GM23338 (cell line): ENCODE results near the gene WDR37. TPM values are rescaled to one million over a fixed set of nuclear protein-coding genes. Genes with fewer than 3 reads are reported as not detected.

Experiments
- ATAC-seq: fragments of 200-7000 bp; cut with Tn5 transposase; 3 replicates; pipeline ENCODE4 v1.9.1; 2020
- DNase-seq: peaks from one replicate; pipeline ENCODE4 v3.0.0-alpha.2; 2015; ENCODE audit warnings: low spot score
- H2AFZ ChIP-seq: fragments of 200-600 bp; sonication (generic); 2 replicates; pipeline ENCODE4 v1.8.0; 2016; ENCODE audit warnings: antibody characterized with exemption, mild to moderate bottlenecking, moderate library complexity
- H3F3A ChIP-seq: fragments of 200-600 bp; sonication (generic); replicated peaks from 2 replicates; pipeline ENCODE4 v1.8.0; 2017; ENCODE audit warnings: antibody characterized with exemption, mixed run types, low read depth
- H3K27ac ChIP-seq: fragments of 200-600 bp; sonication (generic); 2 replicates; pipeline ENCODE4 v1.6.1; 2016; ENCODE audit warnings: low read depth
- H3K27me3 ChIP-seq: fragments of 200-600 bp; sonication (generic); 2 replicates; pipeline ENCODE4 v1.8.0; 2016; ENCODE audit warnings: mild to moderate bottlenecking, mixed run types, moderate library complexity; ENCODE audit not compliant: insufficient read depth
- H3K36me3 ChIP-seq: fragments of 200-600 bp; sonication (generic); 2 replicates; pipeline ENCODE4 v1.8.0; 2016; ENCODE audit warnings: mild to moderate bottlenecking; ENCODE audit not compliant: insufficient read depth
- H3K4me1 ChIP-seq: fragments of 200-600 bp; sonication (generic); 2 replicates; pipeline ENCODE4 v1.8.0; 2016; ENCODE audit warnings: mild to moderate bottlenecking, moderate library complexity; ENCODE audit not compliant: insufficient read depth
- H3K4me2 ChIP-seq: fragments of 200-600 bp; sonication (generic); 2 replicates; pipeline ENCODE4 v1.7.1; 2017; ENCODE audit warnings: mixed run types
- H3K4me3 ChIP-seq: fragments of 200-600 bp; sonication (generic); 2 replicates; pipeline ENCODE4 v1.6.1; 2016; ENCODE audit warnings: mixed run types
- H3K79me2 ChIP-seq: fragments of 200-600 bp; sonication (generic); replicated peaks from 2 replicates; pipeline ENCODE4 v1.8.0; 2017; ENCODE audit warnings: mild to moderate bottlenecking; ENCODE audit not compliant: insufficient read depth
- H3K9me2 ChIP-seq: fragments of 200-600 bp; sonication (generic); 2 replicates; pipeline ENCODE4 v1.8.0; 2017; ENCODE audit not compliant: insufficient read depth
- H4K20me1 ChIP-seq: fragments of 200-600 bp; sonication (generic); replicated peaks from 2 replicates; pipeline ENCODE4 v1.8.0; 2017; ENCODE audit warnings: mild to moderate bottlenecking; ENCODE audit not compliant: insufficient read depth
- H3K27ac Mint-ChIP-seq: 2 replicates; pipeline ENCODE4 v1.8.0; 2020; ENCODE audit warnings: inconsistent platforms, mild to moderate bottlenecking, moderate library complexity, mixed read lengths
- H3K27me3 Mint-ChIP-seq: 3 replicates; pipeline ENCODE4 v1.8.0; 2022; ENCODE audit warnings: low read depth, mild to moderate bottlenecking, moderate library complexity, mixed read lengths, inconsistent platforms; ENCODE audit not compliant: insufficient read depth, poor library complexity
- H3K36me3 Mint-ChIP-seq: 3 replicates; pipeline ENCODE4 v1.8.0; 2021; ENCODE audit warnings: low read depth, mild to moderate bottlenecking, inconsistent platforms, moderate library complexity, mixed read lengths
- H3K4me1 Mint-ChIP-seq: 3 replicates; pipeline ENCODE4 v1.8.0; 2020; ENCODE audit warnings: mild to moderate bottlenecking, inconsistent platforms, mixed read lengths
- H3K4me3 Mint-ChIP-seq: 3 replicates; pipeline ENCODE4 v1.8.0; 2021; ENCODE audit warnings: moderate library complexity, mild to moderate bottlenecking, inconsistent platforms, mixed read lengths
- H3K9me3 Mint-ChIP-seq: 3 replicates; pipeline ENCODE4 v1.8.0; 2020; ENCODE audit warnings: moderate library complexity, mild to moderate bottlenecking, inconsistent platforms, mixed read lengths
- CREB1 ChIP-seq: fragments of 250-450 bp; sonication (Bioruptor Pico); IDR thresholded peaks from 2 replicates; pipeline ENCODE4 v1.5.0; 2020; ENCODE audit warnings: low read depth, mild to moderate bottlenecking, moderate library complexity
- CTCF ChIP-seq, 2 experiments: fragments of 200-600 bp in 1 of 2; sonication (generic) in 1 of 2; conservative IDR thresholded peaks; 2 replicates each; pipeline versions ENCODE4 v1.5.1 to v1.6.1; 2016 to 2017; ENCODE audit warnings: antibody characterized with exemption in 2 of 2, low read depth in 2 of 2, mild to moderate bottlenecking in 2 of 2, moderate library complexity in 1 of 2
- ETS1 ChIP-seq: IDR thresholded peaks from 2 replicates; pipeline ENCODE4 v1.6.1; 2016; ENCODE audit warnings: antibody characterized with exemption
- EZH2 ChIP-seq: fragments of 200-600 bp; sonication (generic); IDR thresholded peaks from one replicate; pipeline ENCODE4 v1.8.0; 2017; ENCODE audit warnings: antibody characterized with exemption, mild to moderate bottlenecking, low read depth; ENCODE audit not compliant: unreplicated experiment
- JUNB ChIP-seq: IDR thresholded peaks from one replicate; pipeline ENCODE4 v1.6.1; 2016; ENCODE audit warnings: antibody characterized with exemption; ENCODE audit not compliant: unreplicated experiment
- NANOG ChIP-seq: IDR thresholded peaks from 2 replicates; pipeline ENCODE4 v1.6.1; 2016; ENCODE audit warnings: antibody characterized with exemption, borderline replicate concordance
- POLR2AphosphoS5 ChIP-seq: IDR thresholded peaks from 2 replicates; pipeline ENCODE4 v1.6.1; 2016; ENCODE audit warnings: antibody characterized with exemption, low read depth
- REST ChIP-seq: IDR thresholded peaks from one replicate; pipeline ENCODE4 v1.6.1; 2018; ENCODE audit warnings: antibody characterized with exemption; ENCODE audit not compliant: unreplicated experiment
- STAT1 ChIP-seq: IDR thresholded peaks from one replicate; pipeline ENCODE4 v1.6.1; 2016; ENCODE audit warnings: antibody characterized with exemption; ENCODE audit not compliant: unreplicated experiment
- ZNF331 ChIP-seq: fragments of 250-450 bp; sonication (Bioruptor Pico); IDR thresholded peaks from 2 replicates; pipeline ENCODE4 v1.5.0; 2020; ENCODE audit warnings: low read depth, mild to moderate bottlenecking, moderate library complexity
- polyA plus RNA-seq: library from polyadenylated mRNA; unstranded; fragments of >200 nt; fragmentation: Nextera tagmentation; extraction: Ambion mirVana; gene quantifications from 2 replicates; pipeline ENCODE4 v1.2.1, GENCODE V29; 2016
- total RNA-seq: library from RNA; depleted of rRNA; stranded (reverse); fragments of >200 nt; shearing (Covaris generic); gene quantifications from 2 replicates; pipeline ENCODE4 v1.2.3, GENCODE V29; 2014

Gene WDR37
- total and polyA plus RNA-seq, 2 experiments from 2014 or later: 6.0 to 10.2 TPM

GRCh38 chr10:1107679-1108078 is 51.5 kb downstream of the WDR37 start:
- no peaks in the 10 kb centered on the region for H3K27me3 ChIP-seq
- no peak overlapping the region for H2AFZ ChIP-seq
- no peak for ATAC-seq
- 0 out of 2 replicates have a peak overlapping the region, but pooled peaks have one; percentile 19 for H3K27ac ChIP-seq
- H4K20me1 ChIP-seq: no peaks in the 10 kb centered on the region; the same call in 1 of the 2 replicates
- H3K4me1 ChIP-seq: peaks cover 8% of the 10 kb centered on the region
- peaks cover 58% of the 10 kb centered on the region for H3K36me3 Mint-ChIP-seq
- H3K27ac Mint-ChIP-seq: no peak overlapping the region
- H3K36me3 ChIP-seq: no peaks in the 10 kb centered on the region; the same call in 1 of the 2 replicates
- H3K27me3 Mint-ChIP-seq: peaks cover 8% of the 10 kb centered on the region
- no peak for DNase-seq
- 0 out of 2 replicates have a peak, but pooled peaks cover 7% of the 10 kb centered on the region for H3K79me2 ChIP-seq
- TF ChIP-seq STAT1 (no peak), ZNF331 (CRISPR knock-in tag) (no peak), NANOG (no peak), ETS1 (no peak), REST (no peak), JUNB (no peak), POLR2AphosphoS5 (no peak), EZH2 (no peak)
- H3K9me2 ChIP-seq: no peaks in the 10 kb centered on the region
- no peak overlapping the region for H3K4me3 Mint-ChIP-seq
- H3K9me3 Mint-ChIP-seq: no peaks in the 10 kb centered on the region
- no peaks in the 10 kb centered on the region for H3F3A ChIP-seq
- no peak overlapping the region for H3K4me2 ChIP-seq
- peaks cover 29% of the 10 kb centered on the region for H3K4me1 Mint-ChIP-seq
- no peak overlapping the region for H3K4me3 ChIP-seq

GRCh38 chr10:1109795-1110673 is 53.8 kb downstream of the WDR37 start:
- no peak overlapping the region for H3K4me3 ChIP-seq
- ATAC-seq: peak; percentile 90
- peak; percentile 92 for DNase-seq
- H3K36me3 Mint-ChIP-seq: peaks cover 48% of the 10 kb centered on the region
- no peaks in the 10 kb centered on the region for H3K9me3 Mint-ChIP-seq
- peak overlapping the region; percentile 48 for H3K27ac Mint-ChIP-seq
- TF ChIP-seq JUNB: no peak
- peak; percentile 81 to 85 for TF ChIP-seq CTCF (conservative IDR thresholded peaks at IDR 0.05; ENCODE audit: low read depth in 2 of 2)
- TF ChIP-seq CREB1: 0 out of 2 replicates have a peak, but pooled peaks have one; percentile 7
- no peak for TF ChIP-seq POLR2AphosphoS5
- no peak overlapping the region for H2AFZ ChIP-seq
- H3K4me3 Mint-ChIP-seq: no peak overlapping the region
- H3K27me3 Mint-ChIP-seq: peaks cover 9% of the 10 kb centered on the region
- H4K20me1 ChIP-seq: no peaks in the 10 kb centered on the region; the same call in none of the 2 replicates
- peaks cover 5% of the 10 kb centered on the region; the same call in 1 of the 2 replicates for H3K9me2 ChIP-seq
- H3K4me1 Mint-ChIP-seq: peaks cover 35% of the 10 kb centered on the region
- H3K4me1 ChIP-seq: peaks cover 11% of the 10 kb centered on the region
- no peaks in the 10 kb centered on the region for H3K27me3 ChIP-seq
- H3K4me2 ChIP-seq: no peak overlapping the region
- H3K36me3 ChIP-seq: no peaks in the 10 kb centered on the region; the same call in 1 of the 2 replicates
- H3F3A ChIP-seq: no peaks in the 10 kb centered on the region
- H3K79me2 ChIP-seq: peaks cover 5% of the 10 kb centered on the region; the same call in 1 of the 2 replicates
- peak overlapping the region; percentile 80 for H3K27ac ChIP-seq
